Renal cortex interstitium (tissue), 11 donors: ENCODE measurements around the gene CLUH. TPM values are rescaled to one million over a fixed set of nuclear protein-coding genes. Genes with fewer than 3 reads are reported as not detected.

Source experiments
- DNase-seq, 11 donors: peaks; one replicate each; pipeline ENCODE4 v3.0.0-alpha.2; 2013; ENCODE audit warnings: low read depth in 9 of 11, low spot score in 4 of 11; ENCODE audit errors: extremely low read depth in 1 of 11
- polyA plus RNA-seq, 3 donors: library from polyadenylated mRNA; unstranded; fragments of 120-200 nt; gene quantifications; one replicate each; pipeline ENCODE4 v1.2.1, GENCODE V29; 2013; ENCODE audit not compliant: insufficient read length in 3 of 3

CLUH gene
- polyA plus RNA-seq, 3 donors, result 44.2 to 69.3 (median 50.6) TPM

- no peak for DNase-seq
Measured at GRCh38 chr17:2723505-2723996, 12.0 kb upstream of the CLUH start.

DNA sequence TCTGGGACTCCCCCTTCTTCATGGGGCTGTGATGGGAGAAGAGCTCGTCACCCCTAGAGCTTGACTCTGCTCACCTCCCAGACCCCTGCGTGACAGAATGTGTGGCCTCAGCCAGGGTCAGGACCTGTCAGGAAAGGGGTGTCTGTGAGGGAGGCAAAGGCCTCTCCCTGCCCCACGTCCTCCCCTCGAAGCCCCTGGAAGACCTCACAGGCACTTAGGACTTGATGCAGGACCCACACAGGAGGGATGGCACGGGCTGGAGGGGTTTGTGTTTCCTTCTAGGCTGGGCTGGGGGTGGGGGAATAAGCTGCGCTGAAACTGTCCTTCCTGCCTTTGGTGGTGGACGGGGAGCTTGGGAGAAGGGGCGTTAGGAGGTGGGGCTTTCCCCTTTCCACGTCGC, 11.0 kb upstream of the CLUH start:
- DNase-seq, result no peak

DNA sequence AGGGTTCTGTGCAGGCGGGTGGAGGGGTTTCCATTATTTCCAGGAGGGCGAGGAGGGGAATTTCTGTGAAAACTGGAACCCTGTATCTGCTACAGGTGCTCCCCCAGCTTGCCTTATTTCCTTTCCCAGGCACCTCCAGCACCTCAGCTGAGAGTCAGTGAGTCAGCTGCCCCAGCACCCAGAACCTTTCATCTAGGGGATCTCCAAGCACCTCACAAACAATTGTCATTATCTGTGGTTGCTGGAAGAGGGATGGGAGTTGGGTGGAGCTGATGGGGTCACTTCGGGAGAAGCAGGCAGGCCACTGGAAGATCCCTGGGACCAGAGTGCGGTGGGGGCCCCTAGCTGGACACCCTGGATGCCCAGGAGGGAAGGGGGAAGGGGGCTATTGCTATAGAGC, 10.0 kb upstream of the CLUH start:
- no peak for DNase-seq

DNA sequence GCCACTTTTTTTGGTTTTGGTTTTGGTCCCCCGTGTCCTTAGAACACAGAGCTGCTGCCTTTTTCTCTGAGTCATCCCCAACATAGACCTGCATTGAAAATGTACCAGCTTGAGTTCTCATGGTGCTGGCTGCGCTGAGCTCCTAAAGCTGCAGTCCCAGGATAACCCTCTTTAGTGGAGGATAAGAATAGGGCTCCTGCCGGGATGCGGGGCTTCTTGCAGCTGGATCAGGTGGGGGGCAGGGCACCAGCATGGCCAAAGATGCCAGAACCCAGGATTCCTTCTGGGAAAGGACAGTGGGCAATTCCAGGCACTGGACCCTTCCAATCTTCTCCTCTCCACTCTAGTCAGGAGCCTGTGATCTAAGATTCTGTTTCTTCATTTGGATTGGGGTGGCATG, 8.3 kb upstream of the CLUH start:
- DNase-seq, result no peak

- DNase-seq, result no peak
Measured at GRCh38 chr17:2718150-2718938, 6.8 kb upstream of the CLUH start.

DNA sequence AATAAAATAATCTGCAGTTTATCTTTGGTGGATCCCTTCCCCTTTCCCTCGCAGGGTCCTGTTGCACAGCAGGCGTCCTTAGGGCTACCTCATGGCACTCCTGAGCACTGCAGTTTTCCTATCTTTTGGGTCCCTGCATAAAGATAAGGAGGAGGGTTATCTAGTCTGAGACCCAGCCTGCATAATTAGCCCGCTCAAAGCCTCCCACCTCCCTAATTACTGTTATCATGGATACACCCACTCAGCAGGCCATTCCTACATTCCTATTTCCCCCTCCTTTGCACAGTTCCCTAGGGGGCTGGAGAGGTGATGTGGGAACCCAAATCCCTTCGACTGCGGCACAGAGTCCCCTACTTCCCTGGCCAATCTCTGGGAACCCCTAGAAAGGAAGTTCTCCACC, 5.1 kb upstream of the CLUH start:
- no peak for DNase-seq

DNA sequence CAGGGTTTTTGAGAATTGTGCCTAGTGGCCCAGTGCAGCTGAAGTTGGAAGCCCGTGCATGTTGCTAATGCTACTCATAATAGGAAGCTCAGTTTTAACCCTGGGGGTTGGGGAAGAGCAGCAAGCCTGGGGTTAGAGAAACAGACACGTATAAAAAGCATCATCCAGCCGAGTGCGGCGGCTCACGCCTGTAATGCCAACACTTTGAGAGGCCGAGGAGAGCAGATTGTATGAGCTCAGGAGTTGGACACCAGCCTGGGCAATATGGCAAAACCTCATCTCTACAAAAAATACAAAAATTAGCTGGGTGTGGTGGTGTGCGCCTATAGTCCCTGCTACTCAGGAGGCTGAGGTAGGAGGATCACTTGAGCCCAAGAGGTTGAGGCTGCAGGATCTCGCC, 2.3 kb upstream of the CLUH start:
- DNase-seq, result no peak

GRCh38 chr17:2712300-2713043, 908 bp upstream of the CLUH start:
- no peak for DNase-seq

GRCh38 chr17:2710803-2711607, 559 bp downstream of the CLUH start:
- DNase-seq, result no peak

- no peak for DNase-seq
Measured at GRCh38 chr17:2710071-2710802, 1.3 kb downstream of the CLUH start.

DNA sequence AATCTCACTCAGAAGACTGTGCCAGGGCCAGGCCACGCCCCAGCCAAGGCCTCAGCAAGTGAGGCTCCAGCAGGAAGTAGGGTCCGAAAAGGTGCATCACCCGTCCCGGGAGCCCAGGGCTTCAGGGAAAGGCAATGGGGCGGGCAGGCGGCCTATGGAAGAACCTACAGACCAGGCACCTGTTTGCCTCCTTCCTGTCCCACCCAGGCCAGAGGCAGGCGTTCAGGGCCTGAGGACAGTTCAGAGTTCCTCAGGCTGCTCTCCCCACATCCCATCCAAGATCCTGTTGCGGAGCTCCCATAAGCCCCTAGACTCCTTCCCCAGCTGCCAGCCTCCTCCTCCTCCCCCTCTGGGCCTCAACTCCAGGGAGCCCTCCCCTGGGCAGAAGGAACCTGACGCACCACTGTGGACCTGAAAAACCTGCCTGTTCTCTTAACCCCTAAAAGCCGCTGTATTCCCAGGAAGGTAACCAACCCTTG, 2.3 kb downstream of the CLUH start:
- no peak for DNase-seq

- DNase-seq, result no peak
Measured at GRCh38 chr17:2708585-2709182, 2.9 kb downstream of the CLUH start.

- no peak for DNase-seq
Measured at GRCh38 chr17:2707721-2708584, 3.6 kb downstream of the CLUH start.

DNA sequence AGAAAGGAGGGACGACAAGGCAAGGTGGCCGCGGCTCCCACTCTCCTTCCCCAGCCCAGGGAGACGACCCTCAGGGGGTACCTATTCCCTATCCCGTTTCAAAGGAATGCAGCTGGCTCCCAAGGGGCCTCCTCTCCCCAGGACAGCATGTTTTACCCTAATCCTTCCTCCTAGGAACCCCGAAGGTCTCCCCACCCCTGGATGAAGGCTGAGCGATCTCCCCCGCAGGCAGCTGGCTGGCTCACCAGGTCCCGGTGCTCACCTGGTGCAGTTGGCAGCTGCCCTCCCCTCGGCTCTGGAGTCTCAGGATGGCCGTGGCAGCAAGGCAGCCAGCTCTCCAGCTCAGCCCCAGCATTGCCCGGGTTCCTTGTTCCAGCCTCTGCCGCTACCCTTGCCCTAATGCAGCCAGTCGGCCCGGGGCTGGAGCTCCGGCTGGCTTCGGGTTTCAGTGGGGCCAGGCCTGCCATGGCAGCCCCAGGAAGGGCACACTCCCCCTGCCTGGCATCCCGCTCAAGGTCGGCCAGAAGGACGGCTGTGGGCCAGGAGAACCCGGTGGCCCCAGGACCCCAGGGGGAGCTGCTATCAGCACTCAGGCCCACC, 4.6 kb downstream of the CLUH start:
- no peak for DNase-seq

DNA sequence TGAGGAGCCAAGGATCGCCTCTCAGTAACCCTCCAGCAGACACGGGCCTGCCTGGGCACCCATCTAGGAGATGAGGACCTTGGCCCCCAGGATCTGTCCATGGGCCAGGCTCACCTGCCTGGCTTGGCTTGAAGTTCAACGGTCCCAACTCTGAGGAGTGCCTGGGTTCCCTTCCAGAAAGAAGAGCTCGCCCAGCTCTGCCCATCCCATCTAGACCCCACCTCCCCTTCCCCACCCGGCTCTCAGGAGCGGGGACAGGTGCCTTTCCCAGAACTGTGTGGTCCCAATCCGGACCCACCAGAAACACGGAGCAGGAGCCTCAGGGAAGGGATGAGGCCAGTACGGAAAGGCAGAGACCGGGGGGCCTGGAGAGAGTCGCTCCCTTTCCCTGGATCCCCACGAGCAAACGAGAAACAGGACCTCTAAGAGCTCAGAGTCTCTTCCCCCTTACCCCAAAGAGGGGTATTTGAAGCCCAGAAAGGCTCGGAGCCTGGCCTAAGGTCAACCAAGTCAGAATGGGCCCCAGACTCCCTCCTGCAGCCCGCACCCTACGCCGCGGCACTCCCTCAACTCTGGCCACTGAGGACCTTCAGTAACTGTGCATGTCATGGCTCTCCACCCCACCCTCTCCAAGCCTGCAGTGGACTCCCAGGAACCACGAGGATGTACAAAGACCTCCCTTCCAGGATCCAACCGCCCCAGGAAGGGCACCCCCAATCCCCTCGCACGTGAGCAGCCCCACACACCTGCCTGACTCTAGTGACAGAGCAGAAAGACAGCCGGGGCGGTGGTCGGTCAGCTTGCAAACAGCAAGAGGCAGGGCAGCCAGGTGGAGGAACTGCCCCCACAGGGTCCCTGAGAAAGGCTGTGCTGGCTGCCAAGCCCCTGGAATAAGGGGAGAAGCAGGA, 5.4 kb downstream of the CLUH start:
- DNase-seq, result no peak

DNA sequence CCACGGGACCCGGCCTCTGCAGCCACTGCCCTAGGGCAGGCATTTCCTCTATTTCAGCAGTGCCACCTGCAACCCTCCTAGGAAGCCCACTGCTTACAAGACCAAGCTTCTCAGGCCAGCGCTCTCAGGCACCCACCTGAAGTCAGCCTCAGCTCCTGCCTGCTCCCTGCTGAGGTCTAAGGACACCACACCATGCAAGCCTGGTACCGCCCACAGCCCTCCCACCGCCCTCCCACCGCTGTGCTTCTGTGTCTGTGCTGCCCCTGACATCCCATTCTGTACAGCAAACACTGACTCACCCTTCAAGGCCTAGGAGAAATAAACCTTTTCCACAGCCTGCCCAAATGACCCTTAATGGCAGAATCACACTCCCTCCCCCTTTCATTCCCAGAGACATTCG, 6.3 kb downstream of the CLUH start:
- no peak for DNase-seq
